SJCRH30 (cell line): Measurements from ENCODE around the gene ZNF778. TPM values are rescaled to one million over a fixed set of nuclear protein-coding genes. Genes with fewer than 3 reads are reported as not detected.

ENCODE experiments used
- DNase-seq, 2 experiments: peaks; one replicate each; pipeline ENCODE4 v3.0.0-alpha.2; 2015 to 2020
- H3K27ac ChIP-seq: fragments of 250-450 bp; sonication (Bioruptor Pico); 2 replicates; pipeline ENCODE4 v1.5.1; 2020; ENCODE audit warnings: mild to moderate bottlenecking, moderate library complexity
- H3K27me3 ChIP-seq: fragments of 250-450 bp; sonication (Bioruptor Pico); 2 replicates; pipeline ENCODE4 v1.5.1; 2020; ENCODE audit warnings: mild to moderate bottlenecking, moderate library complexity
- H3K36me3 ChIP-seq: fragments of 250-450 bp; sonication (Bioruptor Pico); 2 replicates; pipeline ENCODE4 v1.5.1; 2020; ENCODE audit warnings: mild to moderate bottlenecking, moderate library complexity
- H3K4me1 ChIP-seq: fragments of 250-450 bp; sonication (Bioruptor Pico); 2 replicates; pipeline ENCODE4 v1.5.1; 2020; ENCODE audit warnings: mild to moderate bottlenecking, moderate library complexity
- H3K4me3 ChIP-seq: fragments of 250-450 bp; sonication (Bioruptor Pico); 2 replicates; pipeline ENCODE4 v1.5.1; 2020; ENCODE audit warnings: mild to moderate bottlenecking, moderate library complexity
- H3K9me3 ChIP-seq: fragments of 250-450 bp; sonication (Bioruptor Pico); replicated peaks from 2 replicates; pipeline ENCODE4 v1.5.1; 2020; ENCODE audit warnings: mild to moderate bottlenecking, moderate library complexity
- total RNA-seq: library from RNA; depleted of rRNA; stranded (reverse); fragments of >200 nt; shearing (Covaris generic); gene quantifications from 2 replicates; pipeline ENCODE4 v1.2.3, GENCODE V29; 2014

Gene ZNF778
- total RNA-seq, 1 experiment from 2014 or later = 33.5 TPM

DNA sequence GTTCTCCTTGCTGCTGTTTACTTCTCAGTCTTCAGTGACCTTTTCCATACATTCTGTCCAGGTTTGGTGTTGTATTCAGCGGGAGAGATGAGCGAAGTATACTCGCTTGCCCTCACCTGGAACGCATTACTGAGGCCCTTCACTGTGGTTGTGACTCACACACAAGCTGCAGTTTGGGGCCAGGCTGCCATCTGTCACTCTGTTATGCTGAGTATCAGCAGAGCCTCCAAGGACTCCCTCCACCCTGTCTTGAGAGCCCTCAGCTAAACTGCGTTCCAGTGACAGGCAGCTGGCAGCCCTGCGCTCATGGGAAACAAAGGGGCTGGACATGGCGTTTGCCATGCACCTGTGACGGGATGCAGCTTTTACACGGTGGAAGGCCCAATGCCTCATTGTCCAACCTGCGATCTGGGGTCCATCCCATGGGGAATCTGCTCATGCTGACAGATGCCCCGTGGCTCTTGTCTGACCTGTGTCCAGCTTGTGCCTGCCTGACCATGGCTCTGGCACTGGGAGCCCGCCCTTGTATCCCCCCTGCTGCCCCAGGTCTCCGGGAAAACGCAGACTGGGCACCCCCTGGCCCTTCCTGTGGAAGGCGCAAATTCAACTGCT, 6.5 kb upstream of the ZNF778 start:
- H3K36me3 ChIP-seq = no peaks in the 10 kb centered on the region
- no peaks in the 10 kb centered on the region for H3K27me3 ChIP-seq
- H3K9me3 ChIP-seq = no peaks in the 10 kb centered on the region
- no peak overlapping the region for H3K27ac ChIP-seq
- H3K4me3 ChIP-seq = no peak overlapping the region
- peak in 1 of 2 experiments; percentile 49 for DNase-seq
- H3K4me1 ChIP-seq = peaks cover 9% of the 10 kb centered on the region

DNA sequence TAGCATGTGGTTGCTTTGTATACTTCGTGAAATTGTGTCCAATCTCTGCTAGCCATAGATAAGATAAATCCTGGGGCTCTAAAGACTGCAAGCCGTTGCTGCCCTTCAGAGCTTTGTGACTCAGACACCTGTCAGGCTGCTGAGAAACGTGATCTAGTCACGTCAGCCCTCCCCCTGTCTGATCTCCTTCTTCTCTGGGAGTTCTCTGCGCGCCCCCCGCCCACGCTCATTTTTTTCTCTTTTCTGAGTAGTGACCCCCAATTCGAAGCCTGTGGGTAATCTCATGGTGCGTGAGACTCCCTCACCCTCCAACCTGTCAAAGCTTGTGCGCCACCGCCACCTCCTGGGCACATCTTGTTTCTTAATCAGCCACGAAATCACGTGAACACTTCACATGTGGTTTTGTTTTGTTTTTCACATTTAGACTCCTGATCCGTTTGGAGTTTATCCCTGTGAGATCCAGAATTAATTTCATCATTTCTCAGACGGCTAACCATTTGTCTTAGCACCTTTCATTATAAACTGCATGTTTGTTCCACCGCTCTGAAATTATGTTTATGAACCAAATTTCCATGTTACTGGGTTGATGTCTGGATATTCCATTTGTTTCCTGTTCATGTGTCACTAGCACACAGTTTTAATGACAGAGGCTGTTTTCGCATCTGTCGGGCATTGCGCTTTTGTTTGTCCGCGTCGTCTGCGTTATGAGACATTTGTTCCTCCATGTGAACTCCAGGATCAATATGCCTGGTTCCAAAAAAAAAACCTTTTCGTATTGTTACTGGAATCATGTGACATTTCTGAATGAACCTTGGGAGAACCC, 977 bp upstream of the ZNF778 start:
- Histone ChIP-seq H3K27me3 (no peaks in the 10 kb centered on the region), H3K9me3 (no peaks in the 10 kb centered on the region), H3K27ac (peak overlapping the region; percentile 75), H3K4me3 (peak overlapping the region; percentile 98), H3K36me3 (peaks cover 17% of the 10 kb centered on the region), H3K4me1 (peaks cover 3% of the 10 kb centered on the region; the same call in 1 of the 2 replicates)
- DNase-seq = peak; percentile 81 to 90

DNA sequence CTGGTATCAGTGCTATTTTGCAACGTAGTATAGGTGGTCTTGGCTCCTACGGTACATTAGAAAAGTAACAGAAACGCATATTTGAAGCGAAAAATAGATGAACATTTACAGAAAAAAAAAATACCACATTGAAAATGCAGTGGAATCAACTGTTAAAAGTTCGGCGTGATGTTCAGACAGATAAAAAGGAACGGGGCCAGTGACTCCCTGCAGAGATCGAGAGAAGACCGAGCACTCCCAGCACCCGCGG, 440 bp upstream of the ZNF778 start:
- peaks cover 3% of the 10 kb centered on the region; the same call in 1 of the 2 replicates for H3K4me1 ChIP-seq

DNA sequence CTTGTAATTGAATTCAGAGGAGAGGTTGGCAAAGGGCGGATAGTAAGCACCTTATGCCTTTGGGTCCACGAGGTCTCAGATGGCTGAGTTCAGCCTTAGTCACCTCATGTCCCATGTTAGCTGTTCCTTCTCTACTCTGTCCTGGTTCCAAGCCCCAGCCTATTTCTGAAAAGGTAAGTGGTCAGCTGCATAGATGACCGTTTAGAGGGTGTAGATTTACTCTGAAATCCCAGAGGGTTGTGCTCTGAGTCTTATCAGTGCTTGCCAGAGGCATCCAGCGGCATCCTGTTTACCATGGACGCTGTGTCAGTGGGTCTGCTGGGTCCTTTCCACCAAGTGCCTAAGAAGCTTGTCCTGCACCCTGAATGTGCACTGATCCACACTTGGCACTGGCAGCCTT, 1.9 kb downstream of the ZNF778 start:
- Histone ChIP-seq H3K4me1 (peaks cover 3% of the 10 kb centered on the region; the same call in 1 of the 2 replicates), H3K27ac (no peak overlapping the region), H3K9me3 (no peaks in the 10 kb centered on the region), H3K36me3 (peaks cover 41% of the 10 kb centered on the region), H3K27me3 (no peaks in the 10 kb centered on the region), H3K4me3 (no peak overlapping the region)
- DNase-seq = no peak

More for the DNA sequence above, 440 bp upstream of the ZNF778 start:
- no peak for DNase-seq
- Histone ChIP-seq H3K4me3 (peak overlapping the region; percentile 98), H3K27ac (peak overlapping the region; percentile 75), H3K27me3 (no peaks in the 10 kb centered on the region), H3K9me3 (no peaks in the 10 kb centered on the region), H3K36me3 (peaks cover 22% of the 10 kb centered on the region)

DNA sequence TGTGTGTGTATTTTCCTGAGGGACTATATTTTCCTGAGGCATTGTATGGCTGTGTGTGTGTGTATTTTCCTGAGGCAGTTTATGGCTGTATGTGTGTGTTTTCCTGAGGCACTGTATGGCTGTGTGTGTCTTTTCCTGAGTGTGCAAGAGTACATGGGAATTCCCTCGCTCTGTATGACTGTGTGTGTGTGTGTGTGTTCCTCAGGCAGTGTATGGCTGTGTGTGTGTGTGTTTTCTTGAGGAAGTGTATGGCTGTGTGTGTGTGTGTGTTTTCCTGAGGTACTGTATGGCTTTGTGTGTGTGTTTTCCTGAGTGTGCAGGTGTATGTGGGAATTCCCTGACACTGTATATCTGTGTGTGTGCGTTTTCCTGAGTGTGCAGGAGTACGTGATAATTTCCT, 4.1 kb downstream of the ZNF778 start:
- Histone ChIP-seq H3K4me3 (no peak overlapping the region), H3K9me3 (peaks cover 1% of the 10 kb centered on the region), H3K27me3 (no peaks in the 10 kb centered on the region), H3K4me1 (peaks cover 2% of the 10 kb centered on the region; the same call in 1 of the 2 replicates), H3K27ac (no peak overlapping the region), H3K36me3 (peaks cover 61% of the 10 kb centered on the region)
- DNase-seq = no peak

DNA sequence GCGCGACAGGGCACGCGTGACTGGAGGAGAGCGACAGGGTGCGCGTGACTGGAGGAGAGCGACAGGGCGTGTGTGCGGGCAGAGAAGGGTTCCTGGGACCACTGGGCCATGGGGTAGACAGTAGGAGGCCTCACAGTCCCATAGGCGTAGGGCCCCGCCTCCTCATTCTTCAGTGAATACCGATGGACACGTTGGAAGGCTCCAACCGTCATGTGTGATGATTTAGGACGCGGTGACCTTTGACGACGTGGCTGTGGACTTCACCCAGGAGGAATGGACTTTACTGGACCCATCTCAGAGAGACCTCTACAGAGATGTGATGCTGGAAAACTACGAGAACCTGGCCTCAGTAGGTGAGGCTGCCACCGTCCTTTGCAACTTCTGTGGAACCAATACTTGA, 5.4 kb downstream of the ZNF778 start:
- H3K36me3 ChIP-seq = peaks cover 74% of the 10 kb centered on the region

DNA sequence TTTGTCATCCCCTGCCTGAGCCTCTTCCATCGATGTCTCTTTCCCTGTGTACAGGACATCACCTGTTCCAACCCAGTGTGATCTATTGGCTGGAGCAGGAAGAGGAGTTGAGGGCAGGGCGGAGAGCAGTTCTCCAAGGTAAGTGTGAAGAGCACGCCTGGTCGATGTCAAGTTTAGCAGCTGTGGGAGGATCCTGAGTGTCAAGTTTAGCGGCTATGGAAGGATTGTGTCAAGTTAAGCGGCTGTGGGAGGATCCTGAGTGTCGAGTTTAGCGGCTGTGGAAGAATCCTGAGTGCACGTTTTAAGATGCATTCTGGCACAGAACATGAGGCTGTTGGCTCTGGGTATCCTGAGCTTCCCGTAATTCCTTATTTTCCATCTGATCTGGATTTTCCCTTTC, 7.2 kb downstream of the ZNF778 start:
- Histone ChIP-seq H3K27ac (no peak overlapping the region), H3K9me3 (peaks cover 27% of the 10 kb centered on the region), H3K4me3 (no peak overlapping the region), H3K4me1 (no peaks in the 10 kb centered on the region), H3K36me3 (peaks cover 86% of the 10 kb centered on the region), H3K27me3 (no peaks in the 10 kb centered on the region)
- DNase-seq = no peak

More for the DNA sequence above, 5.4 kb downstream of the ZNF778 start:
- no peak for DNase-seq
- Histone ChIP-seq H3K9me3 (peaks cover 14% of the 10 kb centered on the region), H3K27me3 (no peaks in the 10 kb centered on the region), H3K27ac (no peak overlapping the region), H3K4me1 (no peaks in the 10 kb centered on the region), H3K4me3 (no peak overlapping the region)

DNA sequence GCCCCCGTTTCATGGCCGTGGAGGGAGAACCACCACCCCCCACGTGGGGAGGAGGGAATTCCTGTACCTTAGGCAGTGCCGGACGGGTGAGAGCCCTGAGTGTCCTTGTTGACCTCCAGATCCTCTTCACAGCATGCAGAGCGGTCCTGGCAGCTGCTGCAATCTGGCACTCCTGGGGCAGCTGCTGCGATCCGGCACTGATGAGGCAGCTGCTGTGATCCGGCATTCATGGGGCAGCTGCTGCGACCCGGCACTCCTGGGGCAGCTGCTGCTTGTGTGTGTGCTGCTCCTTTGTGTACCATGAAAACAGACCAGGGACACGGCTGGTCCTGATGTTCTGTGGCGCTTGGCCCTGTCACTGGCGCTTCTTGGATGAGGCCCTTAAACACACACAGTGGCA, 12.8 kb downstream of the ZNF778 start:
- Histone ChIP-seq H3K27ac (peak overlapping the region; percentile 90), H3K9me3 (peaks cover 27% of the 10 kb centered on the region), H3K27me3 (no peaks in the 10 kb centered on the region), H3K36me3 (peaks cover 73% of the 10 kb centered on the region), H3K4me3 (no peak overlapping the region), H3K4me1 (peaks cover 14% of the 10 kb centered on the region)
- peak; percentile 99 for DNase-seq

DNA sequence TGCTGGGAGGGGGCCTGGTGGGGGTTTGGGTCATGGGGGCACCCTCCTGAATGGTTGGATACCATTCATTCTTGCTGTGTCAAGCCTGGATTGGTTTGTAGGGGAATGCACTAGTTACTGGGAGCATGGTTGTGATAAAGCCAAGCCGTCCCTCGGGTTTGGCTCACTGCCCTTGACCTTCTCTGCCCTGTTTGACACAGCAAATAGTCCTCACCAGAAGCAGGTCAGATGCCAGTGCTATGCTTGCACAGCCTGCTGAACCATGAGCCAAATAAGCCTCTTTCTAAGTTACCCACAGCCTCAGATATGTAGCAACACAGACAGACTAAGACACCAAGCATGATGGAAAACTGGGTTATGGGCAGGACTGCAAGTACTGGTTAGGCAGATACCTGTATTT, 14.6 kb downstream of the ZNF778 start:
- Histone ChIP-seq H3K9me3 (peaks cover 20% of the 10 kb centered on the region), H3K27ac (no peak overlapping the region), H3K27me3 (no peaks in the 10 kb centered on the region), H3K4me1 (peaks cover 14% of the 10 kb centered on the region), H3K36me3 (peaks cover 62% of the 10 kb centered on the region), H3K4me3 (no peak overlapping the region)
- no peak for DNase-seq

DNA sequence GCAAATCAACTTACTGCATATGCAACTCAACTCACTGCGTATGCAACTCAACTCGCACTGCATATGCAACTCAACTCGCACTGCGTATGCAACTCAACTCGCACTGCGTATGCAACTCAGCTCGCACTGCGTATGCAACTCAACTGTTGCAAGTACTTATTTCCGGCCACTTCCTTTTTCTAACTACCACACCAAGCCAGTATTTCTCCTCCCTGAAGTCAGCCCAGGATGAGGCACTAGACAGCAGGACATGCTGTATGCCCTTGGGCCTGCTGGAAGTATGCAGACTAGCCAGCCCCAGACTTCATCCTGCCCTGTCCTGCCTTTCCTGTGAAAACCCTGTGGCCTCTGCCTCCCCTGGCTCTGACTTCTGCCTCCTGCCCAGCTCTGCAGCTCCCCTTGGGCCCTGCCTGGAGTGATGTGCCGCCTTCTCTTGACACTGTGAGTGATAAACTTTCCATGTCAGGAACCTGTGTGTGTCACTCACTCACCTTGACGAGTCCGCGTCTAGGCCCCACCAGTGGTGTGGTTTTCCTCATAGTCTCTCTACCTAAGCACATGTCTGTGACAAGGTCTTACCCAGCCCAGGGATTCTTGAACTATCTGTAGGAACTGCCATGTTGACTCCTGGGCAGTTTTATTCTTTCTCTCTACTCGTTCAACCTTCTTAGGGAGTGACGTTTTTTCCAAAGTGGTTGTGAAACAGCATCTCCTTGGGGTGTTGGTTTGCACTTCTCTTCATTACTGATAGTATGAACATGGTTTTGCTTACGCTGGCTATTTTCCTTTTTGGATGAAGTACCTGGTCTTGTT, 16.4 kb downstream of the ZNF778 start:
- Histone ChIP-seq H3K9me3 (peaks cover 3% of the 10 kb centered on the region), H3K27ac (no peak overlapping the region), H3K4me3 (no peak overlapping the region), H3K36me3 (peaks cover 45% of the 10 kb centered on the region), H3K27me3 (no peaks in the 10 kb centered on the region), H3K4me1 (peaks cover 14% of the 10 kb centered on the region)
- no peak for DNase-seq

DNA sequence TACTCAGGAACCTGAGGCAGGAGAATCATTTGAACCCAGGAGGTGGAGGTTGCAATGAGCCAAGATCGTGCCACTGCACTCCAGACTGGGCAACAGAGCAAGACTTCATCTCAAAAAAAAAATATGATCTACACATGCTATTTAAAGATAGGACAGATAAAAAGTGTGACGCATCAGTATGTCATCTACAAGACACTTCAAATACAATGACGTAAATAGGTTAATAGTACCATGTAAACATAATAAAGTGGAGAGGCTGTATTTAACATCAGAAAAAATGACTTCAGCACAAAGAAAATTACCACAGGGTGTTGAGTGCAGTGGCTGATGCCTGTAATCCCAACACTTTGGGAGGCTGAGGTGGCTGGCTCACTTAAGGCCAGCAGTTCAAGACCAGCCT, 20.2 kb downstream of the ZNF778 start:
- no peak for DNase-seq

DNA sequence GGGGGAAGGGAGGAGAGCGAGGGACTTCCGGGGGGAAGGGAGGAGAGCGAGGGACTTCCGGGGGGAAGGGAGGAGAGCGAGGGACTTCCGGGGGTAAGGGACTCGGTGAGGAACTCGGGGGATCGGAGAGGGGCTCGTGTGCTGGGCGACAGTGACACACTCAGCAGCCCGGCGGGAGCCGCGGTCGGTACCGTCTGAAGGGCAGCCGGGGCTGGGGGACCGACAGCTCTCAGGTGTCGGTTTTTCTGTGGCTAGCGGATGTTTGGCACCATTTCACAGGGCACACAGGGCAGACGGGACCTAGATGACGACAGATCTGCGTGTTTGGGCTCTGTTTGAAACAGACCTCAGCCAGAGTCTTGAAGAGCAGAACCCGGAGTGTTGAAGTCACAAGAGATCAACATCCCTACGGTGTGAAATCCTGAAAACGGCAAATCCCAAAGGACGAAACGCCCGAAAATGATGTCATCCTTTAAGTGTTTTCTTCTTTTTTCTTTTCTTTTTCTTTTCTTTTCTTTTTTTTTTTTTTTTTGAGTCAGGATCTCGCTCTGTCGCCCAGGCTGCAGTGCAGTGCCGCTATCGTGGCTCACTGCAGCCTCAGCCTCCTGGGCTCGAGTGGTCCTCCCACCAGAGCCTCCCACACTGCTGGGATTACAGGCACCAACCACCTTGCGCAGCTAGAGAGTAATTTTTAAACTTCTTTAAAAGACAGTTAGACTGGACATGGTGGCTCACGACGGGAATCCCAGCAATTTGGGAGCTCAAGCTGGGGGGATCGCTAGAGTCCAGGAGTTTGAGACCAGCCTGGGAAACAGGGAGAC, 23.9 kb downstream of the ZNF778 start:
- Histone ChIP-seq H3K27me3 (no peaks in the 10 kb centered on the region), H3K36me3 (peaks cover 3% of the 10 kb centered on the region; the same call in 1 of the 2 replicates), H3K4me1 (peaks cover 12% of the 10 kb centered on the region), H3K9me3 (no peaks in the 10 kb centered on the region), H3K4me3 (peak overlapping the region; percentile 98), H3K27ac (peak overlapping the region; percentile 90)
- peak; percentile 88 to 90 for DNase-seq

More for the DNA sequence above, 20.2 kb downstream of the ZNF778 start:
- H3K27ac ChIP-seq = no peak overlapping the region
- no peaks in the 10 kb centered on the region for H3K27me3 ChIP-seq
- H3K4me1 ChIP-seq = peaks cover 2% of the 10 kb centered on the region; the same call in 1 of the 2 replicates
- H3K4me3 ChIP-seq = no peak overlapping the region
- H3K9me3 ChIP-seq = no peaks in the 10 kb centered on the region
- peaks cover 24% of the 10 kb centered on the region for H3K36me3 ChIP-seq

DNA sequence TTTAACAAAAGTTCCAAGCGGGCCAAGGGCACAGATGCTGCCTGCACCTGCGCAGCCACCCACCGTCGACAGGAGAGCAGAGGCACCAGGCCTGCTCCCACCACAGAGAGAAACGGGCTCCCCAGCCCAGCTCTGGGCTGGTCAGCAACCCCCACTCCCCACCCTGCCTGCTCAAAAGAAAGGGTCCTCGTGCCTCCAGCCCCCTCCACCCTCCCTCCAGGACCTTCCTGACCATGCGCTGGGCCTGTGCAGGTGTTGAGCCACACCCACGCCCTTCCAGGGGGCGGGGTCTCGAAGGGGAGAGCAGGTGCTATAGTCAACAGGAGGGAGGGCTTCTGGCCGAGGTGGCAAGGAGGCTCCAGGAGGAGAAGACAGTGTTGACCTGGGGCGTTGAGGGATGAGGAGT, 25.3 kb downstream of the ZNF778 start:
- peaks cover 12% of the 10 kb centered on the region for H3K4me1 ChIP-seq
- H3K27ac ChIP-seq = no peak overlapping the region
- H3K9me3 ChIP-seq = no peaks in the 10 kb centered on the region
- DNase-seq = no peak
- no peak overlapping the region for H3K4me3 ChIP-seq
- no peaks in the 10 kb centered on the region for H3K36me3 ChIP-seq
- H3K27me3 ChIP-seq = no peaks in the 10 kb centered on the region

DNA sequence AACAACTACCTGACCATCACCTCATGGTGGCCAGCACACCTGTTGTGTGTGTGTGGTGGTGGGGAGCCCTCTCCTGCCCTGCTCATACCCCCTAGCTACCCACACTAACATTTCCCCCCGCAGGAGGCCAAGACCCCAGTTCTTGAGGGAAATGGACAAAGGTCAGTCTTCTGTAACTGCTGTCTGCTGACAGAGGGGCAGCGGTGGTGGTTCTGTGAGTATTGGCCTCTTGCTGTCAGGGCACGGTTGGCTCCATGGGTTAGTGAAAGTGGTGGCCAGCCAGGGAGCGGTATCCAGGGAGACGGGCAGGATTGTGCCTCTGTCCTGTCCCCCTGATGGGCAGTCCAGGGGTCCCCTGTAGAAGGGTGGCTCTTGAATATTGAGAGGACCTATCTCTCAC, 26.2 kb downstream of the ZNF778 start:
- Histone ChIP-seq H3K27ac (peak overlapping the region; percentile 37), H3K27me3 (no peaks in the 10 kb centered on the region), H3K4me3 (no peak overlapping the region), H3K36me3 (no peaks in the 10 kb centered on the region), H3K9me3 (no peaks in the 10 kb centered on the region), H3K4me1 (peaks cover 12% of the 10 kb centered on the region)
- no peak for DNase-seq
